ENCODE data around the gene NCKAP5. TPM values are rescaled to one million over a fixed set of nuclear protein-coding genes. Genes with fewer than 3 reads are reported as not detected.

NCKAP5 gene
- total RNA-seq, 1 donor from 2014 or later, result 7.4 TPM

- Mint-ChIP-seq H3K36me3 (ENCODE audit: low read depth, unreplicated experiment) (no peaks in the 10 kb centered on the region), H3K4me3 (ENCODE audit: unreplicated experiment) (no peak overlapping the region), H3K27ac (ENCODE audit: unreplicated experiment) (no peak overlapping the region), H3K9me3 (ENCODE audit: unreplicated experiment) (no peaks in the 10 kb centered on the region), H3K4me1 (ENCODE audit: unreplicated experiment) (no peaks in the 10 kb centered on the region), H3K27me3 (ENCODE audit: unreplicated experiment) (no peaks in the 10 kb centered on the region)
- DNase-seq (ENCODE audit: low spot score), result no peak
- TF ChIP-seq CTCF (IDR thresholded peaks at IDR 0.05; ENCODE audit: unreplicated experiment), result no peak
These were observed 626.8 kb downstream of the NCKAP5 start for GRCh38 chr2:132941296-132942020.

GRCh38 chr2:132937629-132938028, 630.6 kb downstream of the NCKAP5 start:
- H3K4me3 Mint-ChIP-seq (ENCODE audit: unreplicated experiment), result no peak overlapping the region
- no peak for DNase-seq (ENCODE audit: low spot score)
- no peaks in the 10 kb centered on the region for H3K27me3 Mint-ChIP-seq (ENCODE audit: unreplicated experiment)
- no peaks in the 10 kb centered on the region for H3K4me1 Mint-ChIP-seq (ENCODE audit: unreplicated experiment)
- H3K27ac Mint-ChIP-seq (ENCODE audit: unreplicated experiment), result no peak overlapping the region
- H3K36me3 Mint-ChIP-seq (ENCODE audit: low read depth, unreplicated experiment), result no peaks in the 10 kb centered on the region
- TF ChIP-seq CTCF (IDR thresholded peaks at IDR 0.05; ENCODE audit: unreplicated experiment), result no peak
- no peaks in the 10 kb centered on the region for H3K9me3 Mint-ChIP-seq (ENCODE audit: unreplicated experiment)

- Mint-ChIP-seq H3K4me3 (ENCODE audit: unreplicated experiment) (no peak overlapping the region), H3K36me3 (ENCODE audit: low read depth, unreplicated experiment) (no peaks in the 10 kb centered on the region), H3K4me1 (ENCODE audit: unreplicated experiment) (no peaks in the 10 kb centered on the region), H3K9me3 (ENCODE audit: unreplicated experiment) (no peaks in the 10 kb centered on the region), H3K27ac (ENCODE audit: unreplicated experiment) (no peak overlapping the region), H3K27me3 (ENCODE audit: unreplicated experiment) (no peaks in the 10 kb centered on the region)
- TF ChIP-seq CTCF (IDR thresholded peaks at IDR 0.05; ENCODE audit: unreplicated experiment), result no peak
- DNase-seq (ENCODE audit: low spot score), result no peak
These were observed 631.5 kb downstream of the NCKAP5 start for GRCh38 chr2:132936791-132937190.

- Mint-ChIP-seq H3K27ac (ENCODE audit: unreplicated experiment) (no peak overlapping the region), H3K9me3 (ENCODE audit: unreplicated experiment) (no peaks in the 10 kb centered on the region)
These were observed 632.0 kb downstream of the NCKAP5 start for GRCh38 chr2:132936261-132936660.

More at GRCh38 chr2:132936261-132936660, 632.0 kb downstream of the NCKAP5 start:
- TF ChIP-seq CTCF (IDR thresholded peaks at IDR 0.05; ENCODE audit: unreplicated experiment), result no peak
- H3K27me3 Mint-ChIP-seq (ENCODE audit: unreplicated experiment), result no peaks in the 10 kb centered on the region
- H3K36me3 Mint-ChIP-seq (ENCODE audit: low read depth, unreplicated experiment), result no peaks in the 10 kb centered on the region
- H3K4me1 Mint-ChIP-seq (ENCODE audit: unreplicated experiment), result no peaks in the 10 kb centered on the region
- no peak for DNase-seq (ENCODE audit: low spot score)
- no peak overlapping the region for H3K4me3 Mint-ChIP-seq (ENCODE audit: unreplicated experiment)
